ENCODE measurements around the gene MATR3. TPM values are rescaled to one million over a fixed set of nuclear protein-coding genes. Genes with fewer than 3 reads are reported as not detected.
A peak's percentile ranks its signal among the peaks of the same experiment; 100 is the strongest.

The MATR3 gene
- total and polyA plus RNA-seq, 8 donors: 171 to 638 (median 534) TPM

GRCh38 chr5:139364466-139364865 lies 70.9 kb downstream of the MATR3 start:
- Histone ChIP-seq H3K9me3 (no peaks in the 10 kb centered on the region), H3K4me1 (no peaks in the 10 kb centered on the region), H3K4me3 (no peak overlapping the region), H3K27ac (no peak overlapping the region), H3K27me3 (no peaks in the 10 kb centered on the region), H3K36me3 (peaks cover 3 to 69% of the 10 kb centered on the region in 2 donors)
- TF ChIP-seq CTCF (IDR thresholded peaks at IDR 0.05): no peak
- intact Hi-C loops (cut with DNase I): no loop called here
- DNase-seq (no peak), ATAC-seq (no peak)

- DNase-seq: no peak
- peaks cover 3 to 97% of the 10 kb centered on the region in 2 donors for H3K36me3 ChIP-seq
Observed at GRCh38 chr5:139368613-139369012, 75.1 kb downstream of the MATR3 start.

GRCh38 chr5:139369181-139369580 lies 75.6 kb downstream of the MATR3 start:
- Histone ChIP-seq H3K4me1 (no peaks in the 10 kb centered on the region), H3K36me3 (peaks cover 3 to 94% of the 10 kb centered on the region in 2 donors), H3K4me3 (no peak overlapping the region), H3K27ac (no peak overlapping the region), H3K27me3 (no peaks in the 10 kb centered on the region), H3K9me3 (no peaks in the 10 kb centered on the region)
- intact Hi-C loops (cut with DNase I): no loop called here
- ATAC-seq (no peak), DNase-seq (no peak)
- no peak for TF ChIP-seq CTCF (IDR thresholded peaks at IDR 0.05)

More at GRCh38 chr5:139368613-139369012, 75.1 kb downstream of the MATR3 start:
- intact Hi-C loops (cut with DNase I): no loop called here
- ATAC-seq: no peak
- H3K9me3 ChIP-seq: no peaks in the 10 kb centered on the region
- no peak for TF ChIP-seq CTCF (IDR thresholded peaks at IDR 0.05)
- no peaks in the 10 kb centered on the region for H3K4me1 ChIP-seq
- no peak overlapping the region for H3K27ac ChIP-seq
- no peak overlapping the region for H3K4me3 ChIP-seq
- no peaks in the 10 kb centered on the region for H3K27me3 ChIP-seq

GRCh38 chr5:139371482-139372435 lies 78.2 kb downstream of the MATR3 start:
- Histone ChIP-seq H3K9me3 (no peaks in the 10 kb centered on the region), H3K4me1 (no peaks in the 10 kb centered on the region), H3K4me3 (no peak overlapping the region), H3K27me3 (no peaks in the 10 kb centered on the region), H3K36me3 (peaks cover 0 to 73% of the 10 kb centered on the region in 2 donors), H3K27ac (no peak overlapping the region)
- DNase-seq (no peak), ATAC-seq (peak; percentile 74)
- intact Hi-C loops (cut with DNase I): no loop called here
- TF ChIP-seq CTCF (IDR thresholded peaks at IDR 0.05): no peak

- no peak for DNase-seq
Observed at GRCh38 chr5:139374909-139375308, 81.4 kb downstream of the MATR3 start.

More at GRCh38 chr5:139374909-139375308, 81.4 kb downstream of the MATR3 start:
- H3K4me3 ChIP-seq: no peak overlapping the region
- no peaks in the 10 kb centered on the region for H3K27me3 ChIP-seq
- intact Hi-C loops (cut with DNase I): no loop called here
- H3K9me3 ChIP-seq: no peaks in the 10 kb centered on the region
- H3K4me1 ChIP-seq: no peaks in the 10 kb centered on the region
- no peak overlapping the region for H3K27ac ChIP-seq
- TF ChIP-seq CTCF (IDR thresholded peaks at IDR 0.05): no peak
- H3K36me3 ChIP-seq: peaks cover 0 to 46% of the 10 kb centered on the region in 2 donors
- no peak for ATAC-seq
